ENCODE data around the gene PIP5K1A.

- TF ChIP-seq CTCF (IDR thresholded peaks at IDR 0.05) = no peak
- no peak for TF ChIP-seq POLR2A (IDR thresholded peaks at IDR 0.05)
- TF ChIP-seq POLR2AphosphoS5 (IDR thresholded peaks at IDR 0.05) = no peak
These were observed 11.1 kb upstream of the PIP5K1A start for GRCh38 chr1:151187205-151187604.

Data from stomach (tissue), 4 donors.